NCI-H526 (cell line): ENCODE measurements around the gene MCEE.

Source experiments
- DNase-seq, 2 experiments: peaks; one replicate each; lab custom pipeline; 2025; lab: John Stamatoyannopoulos, UW

MCEE gene

DNA sequence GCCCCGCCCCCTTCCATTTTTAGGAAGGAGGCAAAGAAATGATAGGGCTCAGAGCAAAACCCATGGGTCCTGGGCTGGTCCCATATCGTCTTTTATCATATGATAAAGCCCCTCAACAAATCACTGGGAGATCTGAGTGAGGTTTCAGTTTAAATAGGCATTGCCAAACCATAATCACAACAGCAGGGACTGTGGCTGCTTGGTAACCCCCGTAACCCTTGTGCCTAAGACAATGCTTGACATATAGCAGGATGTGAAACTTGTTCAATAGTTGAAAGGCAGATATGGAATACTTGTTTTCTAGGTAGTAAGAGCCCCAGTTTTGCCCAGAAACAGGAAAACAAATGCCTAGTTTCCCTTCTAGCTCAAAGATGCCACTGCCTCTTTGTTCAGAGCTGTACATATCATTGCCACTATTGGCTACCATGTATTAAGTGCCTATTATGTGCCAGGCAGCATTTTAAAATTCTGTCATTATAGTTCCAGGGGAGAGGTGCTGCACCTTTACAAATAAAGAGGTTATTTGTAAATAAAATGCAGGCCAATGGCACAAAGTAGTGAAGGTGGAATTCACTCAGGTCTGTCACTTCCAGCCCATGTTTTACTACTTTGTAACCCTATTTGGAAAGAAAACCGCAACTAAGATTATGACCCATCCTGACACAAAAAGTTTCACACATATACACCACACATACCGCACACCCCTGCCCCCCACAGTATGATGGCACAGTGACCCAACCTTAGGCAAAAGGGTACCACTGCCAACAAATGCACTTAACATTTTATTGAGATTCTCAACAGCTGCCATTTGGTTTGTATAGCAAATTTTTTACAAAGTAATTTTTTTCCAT, 47.4 kb downstream of the MCEE start:
- DNase-seq = no peak

- no peak for DNase-seq
Observed at GRCh38 chr2:71078624-71079023, 51.4 kb downstream of the MCEE start.

DNA sequence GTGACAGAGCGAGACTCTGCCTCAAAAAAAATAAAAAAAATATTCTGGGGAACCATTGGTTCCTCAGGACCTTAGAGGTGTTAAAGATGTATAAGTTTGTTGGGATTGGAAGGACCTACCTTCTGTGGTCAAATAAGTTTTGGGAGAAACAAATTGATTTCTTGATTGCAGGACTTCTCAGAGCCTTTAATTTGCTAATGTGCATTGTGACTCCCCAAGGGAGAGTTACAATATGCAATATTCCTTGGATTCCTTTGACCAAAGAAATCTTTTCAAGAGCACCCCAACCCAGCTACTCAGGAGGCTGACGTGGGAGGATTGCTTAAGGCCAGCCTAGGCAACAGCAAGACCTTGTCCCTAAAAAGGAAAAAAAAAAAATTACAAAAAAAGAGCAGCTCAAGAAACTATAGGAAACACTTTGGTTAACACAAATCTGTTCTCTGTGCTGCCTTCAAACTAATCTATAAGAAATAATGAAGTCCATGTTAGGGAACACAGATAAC, 55.1 kb downstream of the MCEE start:
- DNase-seq = no peak

- no peak for DNase-seq
Observed at GRCh38 chr2:71073475-71073874, 56.6 kb downstream of the MCEE start.

- DNase-seq = no peak
Observed at GRCh38 chr2:71072492-71072891, 57.5 kb downstream of the MCEE start.

- DNase-seq = no peak
Observed at GRCh38 chr2:71071681-71072398, 58.2 kb downstream of the MCEE start.

DNA sequence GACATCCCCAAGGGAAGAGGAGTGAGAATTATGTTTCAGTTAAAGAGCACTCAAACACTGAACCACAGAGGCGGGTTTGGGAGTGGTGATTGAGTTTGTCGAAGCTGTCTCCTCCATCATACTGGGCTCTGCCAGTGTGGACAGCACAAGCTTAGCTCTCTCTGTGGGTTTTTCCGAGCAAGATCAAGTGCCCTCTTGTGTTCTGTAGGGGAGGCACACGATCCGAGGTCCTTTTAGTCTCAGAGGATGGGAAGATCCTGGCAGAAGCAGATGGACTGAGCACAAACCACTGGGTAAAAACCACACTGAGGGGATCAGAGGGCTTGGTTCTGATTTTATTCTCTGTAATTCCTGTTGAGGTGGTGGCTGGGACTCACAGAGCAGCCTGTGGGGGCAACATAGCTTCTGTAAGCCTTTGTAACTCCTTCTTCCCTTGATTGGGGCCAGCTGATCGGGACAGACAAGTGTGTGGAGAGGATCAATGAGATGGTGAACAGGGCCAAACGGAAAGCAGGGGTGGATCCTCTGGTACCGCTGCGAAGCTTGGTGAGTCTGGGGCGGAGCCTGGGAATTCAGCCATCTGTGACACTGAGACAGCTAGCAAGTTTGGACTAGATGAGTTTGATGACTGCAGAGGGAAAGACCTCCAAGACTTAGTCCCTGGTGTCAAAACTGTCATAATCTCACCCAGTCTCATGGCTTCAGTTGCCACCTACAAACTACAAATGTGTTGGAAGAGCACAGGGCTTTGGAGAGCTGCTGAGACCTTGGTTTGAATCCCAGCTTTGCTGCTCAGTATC, 59.5 kb downstream of the MCEE start:
- peak; percentile 1 to 43 for DNase-seq

DNA sequence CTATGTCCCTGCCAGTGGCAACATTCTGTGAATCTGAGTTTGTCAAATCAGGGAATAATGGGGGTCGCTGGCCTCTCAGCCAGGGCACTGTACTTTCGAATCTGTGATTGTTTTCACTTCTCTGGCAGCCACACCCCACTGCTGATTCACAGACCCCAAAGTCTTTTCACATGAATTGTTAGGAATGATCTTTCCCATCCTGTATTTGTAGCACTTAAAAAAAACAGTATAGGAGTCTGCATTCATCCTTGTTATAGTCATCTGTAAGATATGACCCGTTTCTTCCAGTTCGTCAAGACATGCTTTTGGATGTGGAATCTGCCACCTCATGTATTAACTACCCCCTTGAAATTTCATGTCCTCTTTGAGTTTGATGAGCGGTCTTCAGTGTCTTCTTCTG, 60.7 kb downstream of the MCEE start:
- no peak for DNase-seq

GRCh38 chr2:71068218-71069035, 61.6 kb downstream of the MCEE start, which contains the start of gene NAGK:
Gene NAGK, plus strand, starts transcription at chr2:71068648. Its CDS starts 36 bp downstream, at chr2:71068684.
- peak; percentile 91 to 95 for DNase-seq

- no peak for DNase-seq
Observed at GRCh38 chr2:71067567-71068217, 62.3 kb downstream of the MCEE start.

- no peak for DNase-seq
Observed at GRCh38 chr2:71066856-71067255, 63.2 kb downstream of the MCEE start.

GRCh38 chr2:71064754-71065621, 65.0 kb downstream of the MCEE start:
- DNase-seq = no peak

DNA sequence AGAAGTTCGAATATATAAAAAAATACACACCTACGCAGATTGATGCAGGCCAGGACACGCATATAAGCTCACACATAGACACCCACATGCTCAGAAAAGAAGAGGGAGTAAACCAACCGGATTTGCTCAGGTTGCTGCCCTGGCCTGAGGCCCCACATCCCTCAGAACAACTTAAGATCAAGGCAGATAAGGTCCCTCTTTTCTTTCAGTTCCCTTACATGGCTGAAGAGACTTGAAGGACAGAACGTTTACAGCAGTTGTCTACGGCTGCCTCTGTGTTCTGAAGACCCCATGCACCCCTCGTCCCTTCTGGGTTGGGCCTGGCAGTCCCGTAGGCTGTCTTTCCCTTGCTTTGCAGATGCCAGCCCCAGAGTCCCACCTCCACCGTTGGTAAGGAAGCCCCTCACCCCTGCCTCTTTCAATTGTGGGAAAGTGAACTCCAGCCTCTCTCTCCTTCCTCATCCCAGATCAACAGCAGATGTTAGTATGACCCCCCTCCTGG, 65.9 kb downstream of the MCEE start:
- no peak for DNase-seq

- DNase-seq = no peak
Observed at GRCh38 chr2:71063216-71063615, 66.8 kb downstream of the MCEE start.

GRCh38 chr2:71060871-71061270, 69.2 kb downstream of the MCEE start:
- DNase-seq = no peak

GRCh38 chr2:71060211-71060610, 69.8 kb downstream of the MCEE start:
- DNase-seq = no peak
